NK-92 (cell line): ENCODE data around the gene MYO5B.

Experiments used
- DNase-seq: peaks from one replicate; lab custom pipeline; 2025; ENCODE audit not compliant: unreplicated experiment; lab: John Stamatoyannopoulos, UW

MYO5B gene

DNA sequence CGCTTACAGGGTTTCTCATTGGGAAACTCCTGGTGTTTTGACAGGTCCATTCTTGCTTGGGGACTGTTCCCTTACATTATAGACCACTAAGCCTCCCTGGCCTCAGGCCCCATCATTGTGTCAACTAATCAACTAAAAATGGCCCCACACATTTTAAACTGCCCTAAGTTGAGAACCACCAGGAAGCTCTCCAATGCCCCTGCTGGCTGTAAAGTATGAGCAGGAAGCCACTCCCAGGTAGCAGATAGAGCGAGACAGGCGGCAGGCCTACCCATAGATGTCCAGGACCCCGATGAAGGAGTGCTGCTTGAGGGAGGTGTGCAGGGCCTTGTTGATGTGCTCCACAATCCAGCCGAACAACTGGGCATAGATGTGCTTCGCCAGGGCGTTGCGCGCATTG, 220.9 kb downstream of the MYO5B start:
- DNase-seq = no peak

DNA sequence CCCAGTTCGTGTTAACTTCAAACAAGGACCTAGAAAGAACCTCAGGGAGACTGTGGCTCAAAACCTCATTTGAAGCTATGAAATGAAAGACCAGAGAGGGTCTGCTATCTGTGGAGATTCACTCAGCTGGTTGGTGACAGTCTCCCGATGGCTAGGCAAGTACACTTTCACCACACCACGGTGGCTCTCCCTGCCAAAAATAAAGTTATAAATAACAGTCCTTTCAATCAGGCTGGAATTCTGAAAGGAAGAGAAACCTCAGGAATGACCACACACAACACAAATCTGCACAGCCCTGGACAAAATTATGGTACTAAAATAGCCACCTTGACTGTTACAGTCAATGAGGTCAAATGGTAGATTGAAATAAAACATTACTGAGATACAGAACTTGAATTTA, 221.4 kb downstream of the MYO5B start:
- DNase-seq = no peak

DNA sequence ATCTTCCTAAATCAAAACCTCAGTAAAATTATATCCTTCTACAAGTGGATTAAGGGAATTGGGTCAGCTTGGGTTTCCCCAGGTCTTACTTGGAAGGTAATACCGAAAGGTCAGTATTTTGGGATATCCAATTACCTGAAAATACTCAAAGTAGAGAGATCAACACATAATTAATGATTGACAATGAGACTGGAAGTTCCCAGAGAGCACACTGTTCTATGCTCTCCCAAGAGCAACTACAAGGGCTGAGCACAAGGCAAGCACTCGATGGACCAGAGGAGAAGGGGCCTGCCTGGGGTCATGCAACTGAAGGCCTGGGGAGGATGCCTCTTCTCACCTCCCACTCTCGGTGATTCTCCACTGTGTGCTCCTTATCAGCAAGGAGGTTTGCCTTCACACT, 222.4 kb downstream of the MYO5B start:
- DNase-seq = no peak

DNA sequence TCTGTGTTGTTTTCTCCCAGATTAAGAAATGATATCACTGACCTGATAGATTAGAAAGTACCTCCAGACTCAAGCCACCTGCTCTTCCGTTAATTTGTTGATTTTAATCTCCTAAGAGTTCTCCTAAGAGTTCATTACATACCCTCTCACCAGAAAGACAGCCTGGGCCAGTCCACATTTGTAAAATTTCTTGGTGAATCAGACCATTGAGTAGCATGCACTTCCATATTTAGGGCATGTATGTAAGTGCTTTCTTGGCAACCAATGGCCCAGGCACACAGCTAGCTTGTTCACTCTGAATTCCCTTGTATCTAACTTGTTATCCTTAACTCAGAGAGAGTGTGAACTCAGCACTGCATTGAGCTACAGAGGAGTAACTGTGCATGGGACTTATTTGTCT, 223.5 kb downstream of the MYO5B start:
- DNase-seq = no peak

DNA sequence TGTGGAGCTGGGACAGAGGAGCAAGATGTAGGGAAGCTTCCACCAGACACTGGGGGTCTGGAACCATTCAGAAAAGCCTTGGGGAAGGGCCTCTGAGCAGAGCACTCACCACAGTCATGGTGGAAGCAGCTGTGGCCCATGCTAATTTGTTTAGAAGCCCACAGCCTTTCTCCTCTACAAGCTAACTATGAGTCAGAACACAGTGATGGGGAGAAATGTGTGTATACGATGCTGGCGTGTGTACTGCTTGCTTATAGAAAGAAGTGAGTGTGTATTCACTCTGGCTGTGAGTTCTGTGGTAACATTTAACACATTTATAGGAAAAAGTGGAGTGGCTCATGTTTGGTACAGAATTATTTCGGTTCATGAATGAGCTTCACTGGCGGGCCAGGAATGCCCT, 224.6 kb downstream of the MYO5B start:
- DNase-seq = no peak

DNA sequence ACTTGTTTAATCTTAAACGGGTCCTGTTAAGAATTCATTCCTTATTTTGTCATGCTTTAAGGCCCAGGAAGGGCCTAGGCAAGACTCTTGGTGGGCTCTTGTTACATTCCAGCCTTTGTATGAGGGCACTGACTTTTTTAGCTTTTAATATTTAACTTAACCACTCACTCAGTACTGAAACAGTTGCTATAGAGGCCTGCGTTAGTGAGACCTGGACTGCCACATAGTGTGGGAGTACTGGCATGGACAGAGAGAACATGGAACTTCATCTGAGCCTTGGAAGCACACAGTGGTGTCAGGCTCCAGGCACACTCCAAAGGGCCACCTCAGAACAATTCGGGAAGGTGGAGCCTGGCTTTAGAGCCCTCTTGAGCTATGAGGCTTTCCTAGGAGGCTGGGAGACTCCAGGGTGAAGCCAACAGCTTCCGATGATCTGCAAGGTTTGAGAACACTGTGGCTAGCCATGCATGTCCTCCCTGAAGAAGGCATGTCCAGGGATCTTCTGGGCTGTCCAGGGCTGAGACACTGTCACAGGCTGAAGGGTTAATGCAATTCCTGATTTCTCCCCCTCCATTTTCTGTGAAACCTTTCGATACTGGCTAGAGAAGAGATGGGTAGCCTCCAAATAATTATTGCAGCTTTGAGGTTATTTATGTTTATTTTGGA, 226.2 kb downstream of the MYO5B start:
- DNase-seq = no peak

DNA sequence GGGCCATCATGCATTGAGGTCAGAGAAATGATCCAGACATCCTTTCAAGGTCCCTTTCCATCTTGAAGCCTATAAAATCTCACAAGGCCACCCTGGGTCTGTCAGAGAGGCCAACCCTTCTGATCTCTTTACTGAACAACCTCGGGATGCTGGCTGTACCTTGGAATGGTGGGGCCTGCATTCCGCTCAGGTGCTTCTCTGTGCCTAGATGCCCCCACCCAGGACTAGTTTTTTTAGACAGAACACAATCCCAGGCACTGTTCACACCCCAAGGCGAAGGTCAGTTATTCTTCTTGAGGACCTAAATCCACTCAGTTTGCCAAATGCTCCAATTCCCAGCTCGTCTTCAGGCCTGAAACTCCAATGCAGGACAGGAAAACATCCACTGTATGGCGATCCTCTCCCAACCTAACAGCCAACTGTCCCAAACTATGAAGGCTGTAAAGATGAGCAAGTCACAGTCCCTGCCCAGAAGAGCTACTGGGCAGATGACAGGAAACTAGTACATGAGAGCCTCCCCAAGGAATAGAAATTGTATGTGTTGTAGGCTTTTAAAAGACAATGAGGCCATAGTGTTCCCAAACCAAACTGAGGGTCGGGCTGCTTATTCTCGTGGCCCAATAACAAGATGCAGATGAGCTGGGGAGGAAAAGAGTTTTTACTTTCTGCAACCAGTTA, 227.2 kb downstream of the MYO5B start:
- DNase-seq = no peak

DNA sequence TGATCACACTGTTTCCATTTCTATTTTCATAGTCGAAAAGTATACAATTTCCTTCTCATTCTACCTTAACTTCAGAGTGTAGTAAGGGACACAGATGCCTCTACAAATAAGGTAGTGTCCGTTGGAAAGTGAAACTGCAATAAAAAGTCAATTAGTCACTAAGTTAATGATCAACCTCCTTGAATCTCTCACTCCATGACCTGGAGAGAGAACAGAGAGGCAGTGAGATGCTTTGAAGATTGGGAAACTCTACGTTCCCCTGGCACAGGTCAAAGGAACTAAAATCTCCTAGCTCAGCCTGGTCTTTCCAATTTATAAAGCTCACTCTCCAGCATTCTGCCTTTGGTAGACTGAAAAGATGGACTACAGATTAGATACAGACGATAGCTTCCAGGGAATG, 227.8 kb downstream of the MYO5B start:
- DNase-seq = no peak

DNA sequence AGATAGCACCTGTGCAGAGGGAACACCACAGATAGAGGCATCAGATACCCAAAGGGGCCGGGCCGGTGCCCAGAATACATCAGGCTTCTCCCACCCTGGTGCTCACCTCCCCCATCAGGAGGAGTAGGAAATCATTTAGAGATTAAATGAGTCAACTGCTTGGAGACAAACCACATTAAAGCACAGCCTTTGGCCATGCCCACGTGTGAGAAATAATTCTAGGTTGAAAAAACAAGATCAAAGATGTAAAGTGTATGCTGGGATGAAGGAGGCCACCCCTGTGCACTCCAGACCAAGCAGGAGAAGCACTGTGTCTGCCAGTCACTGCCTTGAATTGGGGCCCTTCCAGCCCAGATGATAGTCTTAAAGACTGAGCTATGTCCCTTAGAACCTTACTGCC, 228.9 kb downstream of the MYO5B start:
- no peak for DNase-seq

DNA sequence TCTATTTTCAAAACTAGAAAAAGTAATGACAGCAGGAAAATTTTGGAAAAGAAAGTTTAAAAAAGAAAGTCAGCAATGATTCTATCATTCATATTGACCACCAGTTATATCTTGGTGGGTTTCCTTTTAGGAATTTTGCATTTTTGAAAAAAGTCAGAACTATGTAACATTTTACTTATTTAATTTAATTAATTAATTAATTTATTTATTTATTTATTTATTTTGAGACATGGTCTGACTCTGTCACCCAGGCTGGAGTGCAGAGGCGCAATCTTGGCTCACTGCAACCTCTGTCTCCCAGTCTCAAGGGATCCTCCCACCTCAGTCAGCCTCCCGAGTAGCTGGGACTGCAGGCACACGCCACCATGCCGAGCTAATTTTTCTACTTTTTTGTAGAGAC, 231.7 kb downstream of the MYO5B start:
- DNase-seq = no peak

DNA sequence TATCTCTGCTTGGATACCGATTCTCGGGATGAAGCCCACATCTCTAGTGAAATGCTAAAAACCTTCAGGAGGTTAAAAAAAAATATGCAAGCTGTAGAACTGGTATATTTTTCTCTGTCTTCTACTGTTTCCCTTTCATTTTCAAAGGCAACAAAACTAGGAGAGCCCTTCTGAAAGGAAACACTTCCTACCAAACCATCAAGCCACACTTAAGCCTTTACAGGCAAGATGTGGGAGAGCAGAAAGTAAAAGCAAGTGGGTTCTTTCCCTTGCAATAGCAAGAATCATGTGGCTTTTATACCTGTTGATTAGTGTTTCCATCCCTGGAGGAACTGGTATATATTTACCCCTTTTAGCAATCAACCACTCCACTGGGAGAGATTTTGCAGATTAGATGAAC, 233.7 kb downstream of the MYO5B start:
- no peak for DNase-seq

DNA sequence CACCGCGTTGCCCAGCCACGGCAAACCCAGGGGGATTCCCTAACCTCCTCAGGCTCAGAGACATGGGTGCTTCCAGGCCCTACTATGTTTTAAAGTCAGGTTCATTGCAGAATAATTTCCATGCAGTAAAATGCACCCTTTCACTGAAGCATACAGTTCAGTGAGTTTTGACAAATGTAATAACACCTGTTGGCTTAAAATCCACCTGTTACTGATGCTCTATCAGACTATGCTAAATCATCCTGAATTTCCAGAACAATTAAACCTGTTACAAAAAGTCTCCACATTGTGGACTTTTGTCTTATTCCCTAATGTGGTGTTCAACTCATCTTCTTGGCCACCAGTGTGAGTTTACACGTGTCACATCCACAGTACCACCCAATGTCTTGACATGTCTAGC, 234.6 kb downstream of the MYO5B start:
- DNase-seq = no peak

DNA sequence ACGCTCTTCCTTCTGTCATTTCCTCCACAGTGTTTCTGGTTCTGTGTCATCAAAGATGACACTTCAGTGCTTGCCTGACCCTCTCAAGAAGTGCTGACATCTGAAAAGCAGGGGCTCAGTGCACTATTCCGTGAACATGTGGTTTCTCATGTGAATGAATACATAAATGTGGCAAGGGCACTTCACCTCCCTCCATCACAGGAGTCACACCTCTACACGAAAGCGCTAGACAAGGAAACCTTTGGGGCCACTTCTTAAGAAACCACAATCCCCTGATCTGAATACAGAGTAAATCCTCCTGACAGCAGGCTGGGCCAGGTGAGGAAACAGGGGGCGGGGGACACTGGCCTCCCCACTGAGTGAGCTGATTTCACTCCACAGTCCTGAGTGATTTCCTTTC, 235.8 kb downstream of the MYO5B start:
- DNase-seq = no peak

DNA sequence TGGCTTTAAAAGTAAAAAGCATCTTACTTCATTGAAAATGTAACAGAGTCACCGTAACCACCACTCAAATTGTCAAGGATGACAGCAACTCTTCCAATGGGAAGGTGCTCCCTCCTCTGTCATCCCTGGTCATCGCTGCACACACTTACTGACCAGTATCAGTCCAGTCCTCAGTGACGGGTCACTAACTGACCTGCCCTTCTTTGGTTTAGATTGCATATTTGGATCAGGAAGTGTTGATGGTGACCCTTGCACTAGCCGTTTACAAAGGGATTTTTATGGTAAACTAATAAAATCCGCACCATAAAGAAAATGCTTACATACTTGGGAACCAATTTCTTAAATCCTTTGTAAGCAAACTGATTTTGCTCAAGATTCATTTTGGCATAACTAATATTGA, 239.7 kb downstream of the MYO5B start:
- DNase-seq = no peak

DNA sequence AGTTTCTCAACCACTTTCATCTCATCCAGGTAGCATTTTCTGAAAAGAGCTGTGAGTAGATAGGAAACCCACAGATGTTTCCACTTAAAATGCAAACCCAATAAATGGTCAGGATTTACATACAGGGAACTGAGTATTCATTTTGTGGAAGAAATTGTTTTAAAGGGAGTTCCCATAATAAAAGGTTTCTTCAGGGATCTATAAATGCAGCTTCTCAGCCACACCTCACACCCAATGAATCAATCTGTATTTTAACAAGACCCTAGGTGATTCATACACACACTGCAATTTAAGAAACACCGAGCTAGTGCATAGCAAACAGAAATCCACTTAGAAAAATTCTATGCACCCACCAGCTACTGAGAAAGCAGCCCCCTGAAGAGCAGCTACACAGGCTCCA, 241.6 kb downstream of the MYO5B start:
- DNase-seq = no peak

DNA sequence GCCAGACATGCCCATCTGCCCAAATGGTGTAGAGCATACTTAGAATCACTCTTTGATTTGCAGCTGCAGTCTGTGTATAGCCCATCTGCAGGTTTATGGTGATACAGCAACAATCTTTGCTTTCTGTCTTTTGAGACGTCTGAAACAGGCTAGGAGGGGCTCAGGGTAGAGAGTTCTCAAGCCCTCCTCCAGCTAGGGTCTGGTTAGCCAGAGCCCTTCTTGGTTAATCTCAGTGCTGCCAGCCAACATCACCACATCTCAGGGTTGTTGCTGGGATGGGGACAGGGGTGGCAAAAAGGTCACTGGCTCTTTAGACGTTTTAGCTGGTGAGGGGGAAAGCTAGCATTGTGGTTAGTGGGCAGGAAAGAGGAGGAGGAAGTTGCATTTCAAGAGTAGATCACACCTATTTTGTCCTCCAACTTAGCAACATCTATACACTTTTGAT, 245.0 kb downstream of the MYO5B start:
- no peak for DNase-seq

DNA sequence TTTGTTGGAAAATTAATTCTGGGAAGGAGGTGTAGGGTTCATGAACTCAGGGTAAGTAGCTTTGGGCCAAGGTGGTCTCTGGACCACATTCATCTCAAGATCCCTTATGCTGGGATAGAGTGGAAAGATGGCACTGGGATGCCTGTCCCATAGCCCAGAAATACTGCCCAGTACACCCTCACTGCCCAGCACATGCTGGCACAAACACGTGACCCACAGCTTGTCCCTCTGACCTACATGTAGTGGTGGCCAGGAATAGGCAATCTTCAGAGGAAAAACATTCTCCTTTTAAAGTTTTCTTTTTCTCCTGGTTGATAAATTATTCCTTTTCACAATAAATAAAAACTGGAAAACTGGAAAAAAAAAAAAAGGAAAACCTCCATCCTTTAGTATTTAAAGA, 246.0 kb downstream of the MYO5B start:
- DNase-seq = no peak

DNA sequence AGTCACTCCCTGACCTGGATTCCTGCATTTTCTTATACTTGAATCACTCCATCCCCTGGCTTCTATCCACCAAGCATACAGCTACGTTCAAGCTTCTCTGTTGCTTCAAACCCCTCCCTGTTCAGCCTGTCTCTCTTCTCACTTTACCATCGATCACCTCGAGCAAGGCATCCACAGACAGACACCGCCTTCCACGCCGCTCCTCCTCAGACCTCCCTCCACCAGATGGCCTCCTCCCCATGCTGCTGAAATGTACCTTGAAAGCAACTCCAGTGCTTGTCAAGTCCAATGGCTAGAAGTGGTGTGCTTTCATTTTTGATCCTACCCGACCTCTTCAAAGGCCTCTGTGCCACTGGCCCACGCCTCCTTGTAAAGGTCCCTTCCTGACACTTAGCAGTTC, 250.3 kb downstream of the MYO5B start:
- DNase-seq = no peak

DNA sequence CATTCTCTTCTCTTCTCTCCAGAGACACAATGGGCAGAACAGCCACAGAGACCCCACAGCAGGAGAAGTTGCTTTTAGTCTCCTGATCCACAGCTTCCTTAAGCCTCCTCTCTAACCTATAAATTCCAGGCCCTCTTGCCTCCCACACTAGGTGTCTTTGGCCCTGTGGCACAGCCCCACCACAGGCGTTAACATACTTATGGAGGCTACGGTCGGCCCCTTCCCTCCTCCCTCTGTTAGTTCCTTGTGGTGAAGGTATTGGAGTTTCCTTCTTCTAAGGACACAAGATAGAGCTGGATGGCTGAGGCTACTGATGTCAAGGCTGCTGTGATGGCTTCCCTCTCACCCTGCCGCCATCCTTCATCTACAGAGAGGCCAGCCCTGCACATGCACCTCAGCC, 258.1 kb downstream of the MYO5B start:
- no peak for DNase-seq

DNA sequence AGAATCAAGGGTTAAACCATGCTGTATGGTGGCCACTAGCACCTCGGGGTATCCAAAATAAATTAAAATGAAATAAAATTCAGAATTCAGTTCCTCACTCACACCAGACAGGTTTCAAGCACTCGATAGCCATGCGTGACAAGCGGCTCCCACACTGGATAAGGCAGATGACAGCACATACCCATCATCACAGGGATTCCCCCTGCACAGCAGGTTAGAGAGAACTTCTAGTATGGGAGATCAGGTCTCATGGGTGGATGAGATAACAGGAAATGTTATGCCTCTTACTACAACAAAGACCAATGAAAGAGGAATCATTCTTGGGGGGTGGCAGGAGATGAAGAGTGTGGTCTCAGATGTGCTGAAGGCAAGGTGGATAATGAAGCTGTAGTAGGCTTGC, 259.7 kb downstream of the MYO5B start:
- DNase-seq = no peak

DNA sequence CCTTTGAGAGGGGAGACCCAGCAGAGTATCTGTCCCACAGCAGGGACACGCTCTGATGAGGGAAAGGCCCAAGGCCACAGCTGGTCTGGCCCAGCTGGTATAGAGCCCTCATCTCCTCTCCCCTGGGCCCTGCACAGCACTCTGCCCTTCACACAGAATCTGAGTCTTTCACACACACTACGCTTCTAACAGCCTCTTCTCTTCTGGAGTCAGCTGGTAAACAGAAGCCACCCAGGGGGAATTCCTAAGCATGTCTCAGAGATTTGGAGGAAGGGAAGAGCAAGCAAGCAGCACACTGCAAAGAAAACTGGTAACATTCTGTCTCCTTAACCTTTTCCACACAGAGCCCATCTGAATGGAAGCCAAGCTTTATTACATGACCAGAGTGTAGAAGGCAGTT, 260.5 kb downstream of the MYO5B start:
- no peak for DNase-seq

DNA sequence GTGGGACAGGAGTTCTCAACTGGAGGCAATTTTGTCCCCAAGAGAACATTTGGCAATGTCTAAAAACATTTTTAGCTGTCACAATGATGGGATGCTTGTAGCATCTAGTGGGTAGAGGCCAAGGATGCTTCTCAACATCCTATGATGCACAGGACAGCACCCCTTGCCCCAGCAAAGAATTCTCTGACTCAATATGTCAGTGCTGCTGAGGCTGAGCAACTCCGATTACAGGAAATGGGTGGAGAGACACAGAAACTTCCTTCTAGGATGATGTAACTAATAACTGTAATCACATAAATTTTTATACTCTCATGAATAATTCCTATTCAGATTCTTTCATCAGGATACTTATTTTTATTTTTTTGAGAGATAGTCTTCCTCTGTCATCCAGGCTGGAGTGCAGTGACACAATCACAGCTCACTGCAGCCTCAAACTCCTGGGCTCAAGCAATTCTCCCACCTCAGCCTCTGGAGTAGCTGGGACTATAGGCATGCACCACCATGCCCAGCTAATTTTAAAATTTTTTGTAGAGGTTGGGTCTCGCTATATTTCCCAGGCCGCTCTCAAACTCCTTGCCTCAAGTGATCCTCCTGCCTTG, 261.3 kb downstream of the MYO5B start:
- DNase-seq = no peak

DNA sequence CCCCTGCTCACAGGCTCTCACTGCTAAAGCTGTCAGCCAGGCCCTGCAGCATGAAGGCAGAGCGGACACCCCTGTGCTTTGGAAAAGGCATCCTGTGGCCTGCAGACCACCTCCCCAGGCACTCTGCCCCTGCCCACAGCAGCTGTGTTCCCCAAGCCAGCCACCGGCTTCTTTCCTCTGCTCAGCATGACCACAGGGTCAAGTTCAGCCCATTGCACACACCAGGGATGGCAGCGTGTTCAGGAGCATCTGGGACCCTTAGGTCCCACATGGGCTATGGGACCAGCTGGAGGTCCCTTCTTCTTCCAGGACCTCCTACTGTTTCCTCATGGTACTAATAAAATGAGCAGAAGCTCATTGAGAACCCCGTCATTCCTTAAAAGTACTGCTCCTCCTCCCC, 263.2 kb downstream of the MYO5B start:
- no peak for DNase-seq
